Brain microvascular endothelial cell (primary cell): ENCODE results near the gene PDLIM7.

ENCODE experiments used
- DNase-seq: peaks from one replicate; pipeline ENCODE4 v3.0.0-alpha.2; 2020
- H3K27ac ChIP-seq: fragments of 250-450 bp; sonication (Bioruptor Pico); 2 replicates; pipeline ENCODE4 v1.5.1; 2020; ENCODE audit warnings: mild to moderate bottlenecking, moderate library complexity
- H3K27me3 ChIP-seq: fragments of 250-450 bp; sonication (Bioruptor Pico); replicated peaks from 2 replicates; pipeline ENCODE4 v1.5.1; 2020; ENCODE audit warnings: mild to moderate bottlenecking
- H3K36me3 ChIP-seq: fragments of 250-450 bp; sonication (Bioruptor Pico); replicated peaks from 2 replicates; pipeline ENCODE4 v1.5.1; 2020; ENCODE audit warnings: mild to moderate bottlenecking
- H3K4me3 ChIP-seq: 2 replicates; pipeline ENCODE4 v1.5.1; 2011; ENCODE audit warnings: low read depth, mild to moderate bottlenecking, control low read depth, low read length, moderate library complexity
- CTCF ChIP-seq: IDR thresholded peaks from 2 replicates; pipeline ENCODE4 v1.5.1; 2011; ENCODE audit warnings: low read depth, mild to moderate bottlenecking, moderate library complexity, low read length, control low read depth, inconsistent platforms; ENCODE audit errors: missing control alignments
- in situ Hi-C: cut with HindIII; loops from 2 replicates; pipeline ENCODE4 v1.10.0; 2017; ENCODE audit warnings: low sequenced_read_pairs, low pct_ligation_motif_present

PDLIM7 gene

GRCh38 chr5:177448244-177448950 is 49.0 kb downstream of the PDLIM7 start:
- Histone ChIP-seq H3K27me3 (no peaks in the 10 kb centered on the region), H3K27ac (no peak overlapping the region), H3K36me3 (no peaks in the 10 kb centered on the region), H3K4me3 (no peak overlapping the region)
- in situ Hi-C loops = loop anchor here (25.0 kb wide), 1 partner anchor 136 kb away; the partner anchor contains the start of genes MXD3, PRELID1 and RAB24
- DNase-seq = no peak
- TF ChIP-seq CTCF = no peak

GRCh38 chr5:177447611-177448243 is 49.7 kb downstream of the PDLIM7 start:
- H3K4me3 ChIP-seq = peak overlapping the region; percentile 36
- no peaks in the 10 kb centered on the region for H3K27me3 ChIP-seq
- H3K36me3 ChIP-seq = no peaks in the 10 kb centered on the region
- in situ Hi-C loops = loop anchor here (25.0 kb wide), 1 partner anchor 135 kb away; the partner anchor contains the start of genes MXD3, PRELID1 and RAB24
- DNase-seq = no peak
- H3K27ac ChIP-seq = no peak overlapping the region
- TF ChIP-seq CTCF = peak; percentile 5

- Histone ChIP-seq H3K27ac (peak overlapping the region; percentile 45), H3K27me3 (no peaks in the 10 kb centered on the region), H3K4me3 (peak overlapping the region; percentile 53), H3K36me3 (peaks cover under 1% of the 10 kb centered on the region)
- in situ Hi-C loops = loop anchor here (25.0 kb wide), 1 partner anchor 135 kb away; the partner anchor contains the start of genes MXD3, PRELID1 and RAB24
- DNase-seq = no peak
- TF ChIP-seq CTCF = no peak
Measured at GRCh38 chr5:177447066-177447610, 50.3 kb downstream of the PDLIM7 start.

- peak; percentile 52 for DNase-seq
- in situ Hi-C loops = loop anchor here (25.0 kb wide), 1 partner anchor 134 kb away; the partner anchor contains the start of genes MXD3, PRELID1 and RAB24
- peaks cover 2% of the 10 kb centered on the region for H3K36me3 ChIP-seq
- H3K27ac ChIP-seq = peak within 1 kb of the TSS; percentile 45
- no peaks in the 10 kb centered on the region for H3K27me3 ChIP-seq
- TF ChIP-seq CTCF = peak; percentile 13
- H3K4me3 ChIP-seq = peak within 1 kb of the TSS; percentile 65
Measured at GRCh38 chr5:177446200-177447065, 51.0 kb downstream of the PDLIM7 start, which contains the start of gene PRR7. Gene PRR7, plus strand, starts transcription at chr5:177446814. Its CDS starts 8,254 bp downstream, at chr5:177455068.

GRCh38 chr5:177445917-177446199 is 51.5 kb downstream of the PDLIM7 start:
- DNase-seq = no peak
- no peak for TF ChIP-seq CTCF
- in situ Hi-C loops = loop anchor here (25.0 kb wide), 1 partner anchor 134 kb away; the partner anchor contains the start of genes MXD3, PRELID1 and RAB24
- Histone ChIP-seq H3K4me3 (peak overlapping the region; percentile 65), H3K27me3 (no peaks in the 10 kb centered on the region), H3K27ac (no peak overlapping the region), H3K36me3 (peaks cover 4% of the 10 kb centered on the region)
